Pancreas (tissue), 10 donors: ENCODE data around the gene NLRP6. TPM values are rescaled to one million over a fixed set of nuclear protein-coding genes. Genes with fewer than 3 reads are reported as not detected.
A peak's percentile ranks its signal among the peaks of the same experiment; 100 is the strongest.

Experiments
- ATAC-seq, 4 donors: fragments of 200-7000 bp; cut with Tn5 transposase; one replicate each; pipeline versions ENCODE4 v1.8.0 to v1.9.1; 2020; ENCODE audit warnings: mild to moderate bottlenecking in 4 of 4, moderate library complexity in 4 of 4
- DNase-seq, 6 donors: peaks; one replicate each; pipeline ENCODE4 v3.0.0-alpha.2; 2020
- FAIRE-seq: peaks from 2 replicates; lab custom pipeline; 2012; peaks lifted over from hg19 to GRCh38; lab: Jason Lieb, UNC
- H3K27ac ChIP-seq, 4 donors: fragments of 200-600 bp; sonication (generic); 1 replicate in 3 of 4; 2 replicates in 1 of 4; pipeline versions ENCODE4 v1.5.0 to v1.8.0; 2020
- H3K27me3 ChIP-seq, 4 donors: fragments of 200-600 bp; one replicate each; pipeline ENCODE4 v1.8.0; 2021
- H3K36me3 ChIP-seq, 3 donors: fragments of 200-600 bp; sonication (generic) in 1 of 3; one replicate each; pipeline versions ENCODE4 v1.5.0 to v1.8.0; 2020 to 2021
- H3K4me1 ChIP-seq, 3 donors: fragments of 200-600 bp; one replicate each; pipeline ENCODE4 v1.8.0; 2021
- H3K4me3 ChIP-seq, 4 donors: fragments of 200-600 bp; sonication (generic) in 2 of 4; one replicate each; pipeline versions ENCODE4 v1.5.0 to v1.8.0; 2020 to 2021
- H3K9me3 ChIP-seq, 4 donors: fragments of 200-600 bp; one replicate each; pipeline ENCODE4 v1.8.0; 2021
- CTCF ChIP-seq, 4 donors: fragments of 200-600 bp; sonication (generic) in 3 of 4; IDR thresholded peaks; one replicate each; pipeline versions ENCODE4 v1.5.0 to v1.8.0; 2021; ENCODE audit warnings: antibody characterized with exemption in 4 of 4
- WGBS, 2 donors: extraction: QIAGEN DNeasy Blood & Tissue Kit; methylation state at CpG; one replicate each; pipeline ENCODE4 v1.1.7; 2013; 5-methylcytosine and 5-hydroxymethylcytosine counted together
- intact Hi-C, 3 donors: fragments of 100-400 bp; cut with DNase I; formaldehyde crosslinking; loops; one replicate each; pipeline versions ENCODE4 v1.11.1 to v1.14.2; 2022
- polyA plus RNA-seq, 2 donors: library from polyadenylated mRNA; stranded (reverse); fragments of 200-250 nt; gene quantifications; one replicate each; pipeline ENCODE4 v1.2.3, GENCODE V29; 2013
- total RNA-seq, 6 donors: library from RNA; stranded (reverse); fragmentation: NEBNext Ultra II Directional in 4 of 6; extraction: Animal tissue kit (Norgen Biotek cat#: 25700) in 4 of 6; gene quantifications; one replicate each; pipeline versions ENCODE4 v1.2.1 to v1.2.4, GENCODE V29; 2021 to 2023
- donor health status: healthy with polysubstance abuse.
- donor health status: DM: no; HTN: no; CAD: no; lungs with moderate emphysema.
- donor health status: DM: no; HTN: no; CAD: no.
- donor health status: control.
- donor health status: control.
- donor health status: Bipolar disorder and iron deficiency.
- donor health status: DM: yes; HTN: yes; CAD: no.
- donor health status: DM: no; HTN: no; CAD: no.
- donor health status: DM: no; HTN: no; CAD: no.
- donor health status: DM: yes; HTN: yes; CAD: no.

Gene NLRP6
- total and polyA plus RNA-seq, 8 donors, result 0.05 to 0.23 (median 0.19) TPM; not detected in 2

- DNase-seq, result peak in 4 of 6 donors; percentile 15 to 68 (median 50)
- H3K4me1 ChIP-seq, result peaks cover 0 to 6% (median 0%) of the 10 kb centered on the region in 3 donors
- H3K4me3 ChIP-seq, result no peak overlapping the region
- WGBS, 2 donors, result 81 to 84% methylated on average over 16 of the region's 16 CpGs
- ATAC-seq, result no peak
- peaks cover 0 to 37% (median 0%) of the 10 kb centered on the region in 3 donors for H3K36me3 ChIP-seq
- TF ChIP-seq CTCF (IDR thresholded peaks at IDR 0.05), result no peak
- H3K27ac ChIP-seq, result no peak overlapping the region
- H3K9me3 ChIP-seq, result no peaks in the 10 kb centered on the region
- FAIRE-seq, result no peak
- no peaks in the 10 kb centered on the region for H3K27me3 ChIP-seq
- intact Hi-C loops, result no loop called here
Observed at GRCh38 chr11:294780-295179, 16.6 kb downstream of the NLRP6 start.

- intact Hi-C loops, result no loop called here
- 80 to 81% methylated on average over 26 of the region's 26 CpGs for WGBS, 2 donors
- Histone ChIP-seq H3K36me3 (peaks cover 0 to 37% (median 0%) of the 10 kb centered on the region in 3 donors), H3K27me3 (no peaks in the 10 kb centered on the region), H3K27ac (no peak overlapping the region), H3K4me3 (no peak overlapping the region), H3K9me3 (no peaks in the 10 kb centered on the region), H3K4me1 (peaks cover 0 to 6% (median 0%) of the 10 kb centered on the region in 3 donors)
- DNase-seq, result peak in 4 of 6 donors; percentile 11 to 64 (median 50)
- TF ChIP-seq CTCF (IDR thresholded peaks at IDR 0.05), result no peak
- no peak for ATAC-seq
- no peak for FAIRE-seq
Observed at GRCh38 chr11:295351-296170, 17.4 kb downstream of the NLRP6 start.

DNA sequence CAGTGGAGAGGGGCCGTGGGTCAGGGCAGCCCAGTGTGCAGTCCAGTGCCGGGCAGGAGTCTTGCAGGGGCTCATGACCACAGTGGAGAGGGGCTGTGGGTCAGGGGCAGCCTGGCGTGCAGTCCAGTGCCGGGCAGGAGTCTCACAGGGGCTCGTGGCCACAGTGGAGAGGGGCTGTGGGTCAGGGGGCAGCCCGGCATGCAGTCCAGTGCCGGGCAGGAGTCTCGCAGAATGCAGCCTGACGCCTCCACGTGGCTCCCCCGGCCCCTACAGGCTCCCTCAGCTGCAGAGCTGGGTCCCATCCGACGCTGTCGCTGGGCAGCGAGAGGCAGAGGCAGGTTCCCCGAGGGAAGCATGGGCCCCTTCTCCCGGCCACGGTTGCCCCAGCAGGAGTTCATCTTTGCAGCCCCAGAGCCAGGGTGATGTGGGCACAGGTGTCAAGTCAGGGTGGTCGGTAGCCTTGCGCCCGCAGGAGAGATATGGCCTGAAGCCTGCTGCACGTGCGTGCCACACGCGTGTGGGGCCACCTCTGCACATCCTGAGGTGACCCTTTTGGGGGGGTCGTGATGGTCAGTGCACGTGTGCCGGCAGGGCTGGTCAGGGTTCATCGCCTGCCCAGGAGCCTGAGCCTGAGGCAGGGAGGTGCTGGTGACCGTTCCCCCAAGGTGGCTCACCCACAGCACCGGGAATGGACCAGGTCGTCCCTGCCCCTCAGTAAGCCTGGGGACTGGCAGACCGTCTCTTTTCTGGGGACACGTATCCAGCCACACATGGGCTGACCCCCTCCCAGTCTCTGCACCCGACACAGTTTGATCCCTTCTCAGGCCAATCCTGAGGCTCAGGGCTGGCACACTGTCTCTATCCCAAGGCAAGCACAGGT, 18.2 kb downstream of the NLRP6 start:
- peaks cover 0 to 6% (median 0%) of the 10 kb centered on the region in 3 donors for H3K4me1 ChIP-seq
- H3K27me3 ChIP-seq, result no peaks in the 10 kb centered on the region
- H3K9me3 ChIP-seq, result no peaks in the 10 kb centered on the region
- FAIRE-seq (no peak), DNase-seq (peak in 2 of 6 donors; percentile 54 to 77), ATAC-seq (peak in 1 of 4 donors; percentile 0)
- 63 to 75% methylated on average over 35 of the region's 35 CpGs for WGBS, 2 donors
- TF ChIP-seq CTCF (IDR thresholded peaks at IDR 0.05), result no peak
- intact Hi-C loops, result no loop called here
- no peak overlapping the region for H3K27ac ChIP-seq
- no peak overlapping the region for H3K4me3 ChIP-seq
- peaks cover 0 to 37% (median 0%) of the 10 kb centered on the region in 3 donors for H3K36me3 ChIP-seq

DNA sequence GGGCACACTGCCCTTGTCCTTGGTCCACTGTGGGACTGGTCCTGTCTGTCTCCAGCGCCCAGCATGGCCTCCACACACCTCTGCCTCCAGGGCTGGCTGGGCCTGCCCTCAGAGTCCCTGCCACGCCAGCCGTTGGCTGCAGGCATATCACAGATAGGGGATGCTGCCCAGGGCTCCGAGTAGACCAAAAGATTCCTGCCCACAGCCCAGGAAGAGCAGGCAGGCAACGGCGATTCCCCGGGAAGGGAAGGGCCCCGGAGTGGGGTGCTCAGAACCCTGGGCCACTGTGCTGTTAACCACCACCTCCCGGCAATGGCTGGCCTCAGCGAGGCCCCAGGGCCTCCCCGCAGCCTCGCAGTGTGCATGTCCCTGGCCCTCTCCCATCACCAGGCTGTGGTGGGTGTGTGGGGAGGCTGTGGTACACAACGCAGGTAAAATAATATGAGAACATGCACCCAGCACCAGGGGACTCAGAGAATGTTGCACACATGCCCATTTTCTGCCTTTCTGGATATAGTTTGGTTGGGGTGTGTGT, 18.9 kb downstream of the NLRP6 start:
- intact Hi-C loops, result no loop called here
- peak; percentile 2 to 12 (median 4) for ATAC-seq
- no peaks in the 10 kb centered on the region for H3K9me3 ChIP-seq
- no peak for FAIRE-seq
- H3K27me3 ChIP-seq, result no peaks in the 10 kb centered on the region
- peak in 4 of 6 donors; percentile 49 to 73 (median 64) for DNase-seq
- no peak overlapping the region for H3K27ac ChIP-seq
- TF ChIP-seq CTCF (IDR thresholded peaks at IDR 0.05), result no peak
- peaks cover 0 to 34% (median 0%) of the 10 kb centered on the region in 3 donors for H3K36me3 ChIP-seq
- no peak overlapping the region for H3K4me3 ChIP-seq
- 39 to 47% methylated on average over 11 to 13 of the region's 13 CpGs for WGBS, 2 donors
- peaks cover 0 to 2% (median 0%) of the 10 kb centered on the region in 3 donors for H3K4me1 ChIP-seq
